HG02852 (cell line): ENCODE measurements around the gene SPATA31A5.
"Not testable (repeated sequence)": the region's sequence is repeated elsewhere in the genome, so short reads cannot be mapped to it uniquely, and the experiment has no call there.

Experiments
- ATAC-seq: cut with Tn5 transposase; IDR thresholded peaks from one replicate; pipeline ENCODE4 v1.9.1; 2021; ENCODE audit warnings: mild to moderate bottlenecking, moderate library complexity; ENCODE audit not compliant: unreplicated experiment

The SPATA31A5 gene

GRCh38 chr9:60914107-60914506, at the start of gene SPATA31A5:
SPATA31A5 (plus strand) TSS chr9:60914407; CDS start chr9:60914436, 29 bp downstream.
- ATAC-seq, result not testable (repeated sequence)

DNA sequence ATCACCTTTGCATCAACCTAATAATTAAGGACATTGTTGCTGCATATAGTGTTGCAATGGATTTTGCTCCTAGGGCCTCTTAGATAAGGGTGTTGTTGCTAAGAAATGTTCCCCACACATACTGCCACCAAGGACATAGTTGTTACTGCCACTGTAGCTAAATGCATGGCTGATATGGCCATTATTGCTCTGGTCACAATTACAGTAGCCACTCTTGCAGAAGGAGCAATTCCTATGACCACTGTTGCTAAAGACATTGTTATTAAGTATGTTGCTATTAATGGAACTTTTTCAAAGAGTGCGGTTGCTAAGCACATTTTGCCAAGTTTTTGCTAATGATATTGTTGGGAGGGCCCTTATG, 48.8 kb downstream of the SPATA31A5 start:
- ATAC-seq, result not testable (repeated sequence)

- ATAC-seq, result not testable (repeated sequence)
Observed at GRCh38 chr9:60966382-60966781, 52.2 kb downstream of the SPATA31A5 start.
